ENCODE measurements around the gene BSG.

- TF ChIP-seq ESRRA (CRISPR knock-in tag; IDR thresholded peaks at IDR 0.05; ENCODE audit: borderline replicate concordance) (no peak), CTCF (IDR thresholded peaks at IDR 0.05) (no peak), ZSCAN18 (CRISPR knock-in tag; IDR thresholded peaks at IDR 0.05) (no peak), E2F1 (CRISPR knock-in tag; IDR thresholded peaks at IDR 0.05) (no peak), SMAD4 (CRISPR knock-in tag; IDR thresholded peaks at IDR 0.05) (no peak), ATF6 (CRISPR knock-in tag; IDR thresholded peaks at IDR 0.05) (no peak), CBFB (CRISPR knock-in tag; IDR thresholded peaks at IDR 0.05; ENCODE audit: low read depth) (no peak; the same call in 1 of the 2 replicates), NR3C1 (CRISPR knock-in tag; conservative IDR thresholded peaks at IDR 0.05; ENCODE audit: low read depth) (no peak), USF1 (CRISPR knock-in tag; IDR thresholded peaks at IDR 0.05) (no peak)
Measured at GRCh38 chr19:572743-573518, 535 bp downstream of the BSG start.

Data from WTC11 (cell line).